Activated T-cell treated with anti-CD3 and anti-CD28 coated beads for 1 hour (primary cell): ENCODE data around the gene TFCP2L1.

Source experiments
- DNase-seq: peaks from one replicate; pipeline ENCODE4 v3.0.0-alpha.2; 2020; ENCODE audit warnings: low read depth

The TFCP2L1 gene

GRCh38 chr2:121196132-121196848 is 88.7 kb downstream of the TFCP2L1 start:
- DNase-seq = no peak

GRCh38 chr2:121195036-121195435 is 90.0 kb downstream of the TFCP2L1 start:
- no peak for DNase-seq

DNA sequence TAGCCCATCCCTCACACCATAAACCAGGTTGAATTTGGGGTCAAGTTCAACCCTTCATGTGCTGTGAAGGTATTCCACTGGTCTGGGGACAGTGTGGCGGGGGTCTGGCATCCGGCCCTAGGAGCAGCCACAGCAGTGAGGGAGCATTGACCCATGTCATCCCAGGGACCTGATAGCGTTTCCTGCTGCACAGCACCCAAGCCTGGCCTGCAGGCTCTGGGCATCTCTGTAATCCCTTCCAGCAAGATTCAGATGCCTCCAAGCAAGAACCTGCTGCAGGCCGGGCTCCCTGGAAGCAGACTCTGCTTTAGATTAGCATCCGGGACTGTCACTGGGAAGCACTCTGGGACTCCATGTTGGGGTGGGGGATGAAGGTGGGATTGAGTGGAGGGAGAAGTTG is 90.4 kb downstream of the TFCP2L1 start:
- DNase-seq = no peak

DNA sequence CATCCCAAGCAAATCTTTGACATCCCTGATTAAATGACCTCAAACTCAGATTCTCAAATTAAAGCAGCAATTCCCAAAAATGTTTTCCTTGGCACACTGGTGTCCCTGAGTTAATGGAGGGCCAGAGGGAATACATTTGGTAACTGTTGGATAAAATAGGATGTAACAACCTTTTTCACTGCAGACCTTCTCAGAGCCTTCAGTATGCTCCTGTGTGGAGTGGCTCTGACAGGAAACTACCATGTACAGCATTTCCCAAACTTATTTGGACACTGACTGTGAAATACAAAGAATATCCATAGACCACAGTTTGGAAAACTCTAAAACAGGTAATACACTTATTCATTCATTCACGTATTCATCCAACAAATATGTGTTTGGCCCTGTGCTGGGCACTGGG is 91.8 kb downstream of the TFCP2L1 start:
- no peak for DNase-seq

- no peak for DNase-seq
Measured at GRCh38 chr2:121192576-121192975, 92.4 kb downstream of the TFCP2L1 start.

DNA sequence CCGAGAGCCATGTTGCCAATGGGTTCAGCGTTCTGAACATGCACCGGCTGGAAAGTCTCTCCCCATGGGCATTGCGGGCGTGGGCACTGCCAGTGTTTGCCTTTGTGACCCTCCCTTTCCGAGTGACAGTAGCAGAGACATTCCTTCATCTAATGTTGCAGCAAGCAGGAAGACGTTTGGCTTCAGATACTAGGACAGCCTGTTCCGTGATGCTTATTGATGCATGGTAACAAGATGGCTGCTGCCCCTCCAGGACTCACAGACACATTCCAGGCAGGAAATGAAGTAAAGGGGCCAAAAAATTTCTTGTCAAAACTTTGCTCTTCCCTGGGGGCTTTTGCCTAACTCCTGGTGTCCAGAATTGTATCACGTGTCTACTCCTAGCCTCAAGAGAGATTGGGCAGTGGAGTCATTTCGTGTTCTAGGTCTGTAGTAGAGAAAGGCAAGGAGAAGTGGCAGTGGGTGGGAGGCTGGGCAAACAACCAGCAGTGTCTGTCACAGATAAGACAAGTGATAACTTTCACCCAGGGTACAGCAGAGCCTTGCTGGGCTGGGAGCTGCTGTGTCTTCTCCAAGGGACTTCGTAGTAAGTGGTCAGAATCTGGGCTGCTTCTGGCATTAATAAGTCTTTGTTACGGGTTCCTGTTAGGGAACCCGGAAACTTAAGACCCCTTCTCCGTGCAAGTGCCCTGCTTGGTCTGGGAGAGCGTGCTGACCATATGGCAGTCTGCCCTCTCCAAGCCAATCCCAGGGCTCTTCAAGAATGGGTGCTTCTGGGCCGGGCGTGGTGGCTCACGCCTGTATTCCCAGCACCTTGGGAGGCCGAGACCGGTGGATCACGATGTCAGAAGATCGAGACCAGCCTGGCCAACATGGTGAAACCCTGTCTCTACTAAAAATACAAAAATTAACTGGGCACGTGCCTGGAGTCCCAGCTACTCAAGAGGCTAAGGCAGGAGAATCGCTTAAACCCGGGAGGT is 93.5 kb downstream of the TFCP2L1 start:
- DNase-seq = no peak

DNA sequence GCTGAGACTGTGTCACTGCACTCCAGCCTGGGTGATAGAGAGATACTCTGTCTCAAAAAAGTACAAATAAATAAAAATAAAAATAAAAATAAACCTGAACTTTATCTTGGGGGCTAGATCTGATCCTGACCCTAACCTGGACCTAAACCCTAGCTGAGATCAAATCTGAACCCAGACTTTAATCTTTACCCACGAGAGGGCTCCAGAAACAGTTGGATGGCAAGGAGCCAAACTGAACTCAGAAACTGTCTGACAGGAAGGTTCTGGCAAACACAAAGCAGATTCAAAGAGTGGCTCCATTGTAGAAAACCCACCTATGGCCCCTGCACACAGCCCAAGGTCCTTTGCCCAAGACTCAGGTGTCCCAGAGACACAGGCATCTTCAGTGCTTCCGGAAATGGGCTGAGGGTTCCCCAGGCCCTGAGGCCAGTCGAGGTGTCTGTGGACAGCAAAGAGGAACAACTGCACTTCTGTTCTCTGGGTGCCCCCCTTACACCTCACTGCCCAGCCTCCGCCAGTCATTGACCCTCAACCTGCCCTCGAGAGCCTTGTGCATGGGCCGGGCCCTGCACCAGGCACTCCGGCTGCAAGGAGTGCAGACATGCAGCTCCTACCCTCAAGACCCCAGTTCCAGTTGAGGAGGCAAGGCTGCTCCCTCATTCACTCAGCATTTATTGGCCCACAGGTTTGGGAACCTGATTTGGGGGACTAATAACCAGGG is 95.2 kb downstream of the TFCP2L1 start:
- no peak for DNase-seq

DNA sequence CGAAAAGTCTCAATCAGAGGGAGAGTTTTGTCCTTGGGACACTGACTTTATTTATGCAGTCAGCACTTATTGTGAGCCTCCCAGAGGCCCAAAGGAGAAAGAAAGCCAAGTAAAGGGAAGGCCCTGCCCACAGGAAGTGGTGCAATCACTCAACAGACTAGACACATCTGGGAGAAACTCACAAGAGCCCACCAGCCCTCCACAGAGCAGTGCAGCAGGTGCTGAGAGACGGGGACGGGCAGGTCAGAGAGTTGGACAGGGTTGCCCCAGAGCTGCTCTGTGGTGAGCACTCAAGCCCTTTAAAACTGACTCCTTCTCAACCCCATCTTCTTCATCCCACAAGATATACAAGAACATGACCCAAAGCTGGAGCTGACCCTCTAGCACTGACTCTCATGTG is 96.0 kb downstream of the TFCP2L1 start:
- no peak for DNase-seq

- DNase-seq = no peak
Measured at GRCh38 chr2:121187982-121188411, 97.0 kb downstream of the TFCP2L1 start.

DNA sequence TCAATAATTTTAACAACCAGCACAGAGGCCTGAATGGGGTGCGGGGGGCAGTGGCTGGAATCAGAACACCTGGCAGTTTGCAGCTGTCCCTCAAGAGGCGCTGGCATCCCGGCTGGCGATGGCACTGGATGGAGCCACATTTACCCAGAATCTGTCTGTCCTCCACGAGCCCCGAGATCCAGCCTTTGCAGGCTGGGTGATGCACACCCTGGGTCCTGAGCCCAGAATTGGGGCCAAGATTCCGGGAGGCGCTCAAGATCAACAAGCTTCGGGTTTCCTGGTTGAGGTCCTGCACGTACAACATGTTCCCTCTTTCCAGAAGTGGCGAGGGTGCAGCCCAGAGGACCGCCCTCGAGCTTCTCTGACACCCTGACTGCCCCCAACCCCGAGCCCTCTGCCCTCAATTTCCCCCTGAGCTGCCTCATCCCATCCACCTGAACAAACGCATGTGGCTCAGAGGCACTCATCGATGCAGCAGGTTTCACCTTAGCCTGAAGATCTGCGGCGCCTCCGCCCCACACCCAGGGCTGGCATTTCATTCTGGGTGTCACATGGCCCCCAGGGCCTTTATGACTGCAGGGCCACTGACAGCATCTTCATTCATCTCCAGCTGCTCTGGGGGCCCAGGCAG is 97.5 kb downstream of the TFCP2L1 start:
- DNase-seq = no peak

GRCh38 chr2:121186261-121186660 is 98.7 kb downstream of the TFCP2L1 start:
- no peak for DNase-seq

DNA sequence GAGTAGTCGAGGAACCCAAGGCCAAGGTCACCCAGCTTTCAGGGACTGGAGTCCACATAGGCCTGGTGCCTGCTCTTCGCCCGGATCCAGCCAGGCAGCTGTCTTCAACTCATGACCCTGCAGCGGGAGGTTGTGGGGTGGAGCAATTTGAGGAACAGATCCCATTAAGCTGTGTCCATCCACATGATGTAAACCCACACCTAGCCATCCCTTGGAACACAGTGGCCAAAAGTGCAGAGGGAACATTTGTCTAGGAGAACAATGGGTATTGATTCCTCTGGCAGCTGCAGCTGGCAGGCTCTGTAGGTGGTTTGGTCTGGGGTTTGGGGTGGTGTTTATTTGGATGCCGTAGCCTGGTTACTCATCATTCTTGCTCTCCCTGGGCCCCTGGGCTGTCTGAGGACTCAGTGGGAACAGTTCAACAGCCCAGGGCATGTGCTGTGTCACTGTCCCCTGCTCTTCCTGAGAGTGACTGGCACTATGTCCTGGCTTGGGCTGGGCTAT is 99.4 kb downstream of the TFCP2L1 start:
- DNase-seq = no peak

DNA sequence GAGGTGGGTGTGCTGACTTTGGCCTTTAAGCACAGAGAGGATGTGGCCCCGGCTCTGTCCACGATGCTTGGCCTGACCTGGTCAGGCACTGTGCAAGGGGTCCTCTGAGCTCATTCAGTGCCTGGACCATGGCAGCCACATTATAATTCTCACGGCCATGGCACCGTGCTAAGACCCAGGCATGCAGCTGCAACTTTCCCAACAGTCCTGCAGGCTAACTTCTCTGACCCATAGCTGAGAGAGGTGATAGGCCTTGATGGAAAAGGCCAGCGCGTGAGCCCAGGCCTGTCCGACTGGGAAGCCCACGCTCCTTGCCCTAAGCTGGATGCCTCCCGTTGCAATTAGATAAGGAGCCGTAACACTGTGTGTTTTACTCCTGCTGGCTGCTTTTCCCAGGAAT is 99.9 kb downstream of the TFCP2L1 start:
- no peak for DNase-seq

- no peak for DNase-seq
Measured at GRCh38 chr2:121184248-121184862, 100.6 kb downstream of the TFCP2L1 start.

- no peak for DNase-seq
Measured at GRCh38 chr2:121182520-121182919, 102.5 kb downstream of the TFCP2L1 start.

- DNase-seq = no peak
Measured at GRCh38 chr2:121179467-121179866, 105.5 kb downstream of the TFCP2L1 start.

DNA sequence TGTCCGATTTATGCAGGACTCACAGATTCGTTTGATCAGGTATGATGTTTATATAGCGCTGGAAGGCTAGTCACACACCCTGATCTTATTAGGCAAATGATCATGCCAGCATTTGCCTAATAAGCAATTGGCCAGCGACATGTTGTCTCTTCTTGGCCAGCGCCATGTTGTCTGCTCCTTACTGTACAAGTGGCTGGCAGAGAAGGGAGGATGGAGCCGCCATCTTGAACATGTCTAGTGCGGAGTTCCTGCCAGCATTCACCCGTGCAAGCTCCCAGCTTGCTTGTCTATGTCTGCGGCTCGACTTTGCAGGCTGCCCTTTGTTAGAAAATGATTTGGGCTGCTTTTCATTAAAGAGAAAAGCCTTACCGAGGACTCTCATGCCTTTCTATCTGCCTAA is 106.3 kb downstream of the TFCP2L1 start:
- no peak for DNase-seq

DNA sequence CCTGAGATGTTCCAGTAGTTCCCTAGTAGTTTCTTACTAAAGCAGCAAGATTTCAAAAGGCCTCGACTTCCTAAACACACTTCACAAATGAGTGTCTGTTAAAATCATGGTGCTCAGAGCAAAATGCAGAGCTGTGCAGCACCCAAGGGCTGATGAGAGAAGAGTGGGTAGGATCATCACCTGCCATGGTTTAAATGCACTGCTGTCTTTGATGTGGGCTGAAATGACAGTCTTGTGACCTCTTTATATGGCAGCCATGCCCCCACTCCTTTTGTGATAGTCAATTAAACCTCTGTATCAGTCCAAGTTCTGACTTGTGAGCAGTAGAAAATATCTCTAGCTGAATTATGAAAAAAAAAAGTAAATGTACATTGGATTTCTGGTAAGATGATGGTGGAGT is 107.1 kb downstream of the TFCP2L1 start:
- no peak for DNase-seq

DNA sequence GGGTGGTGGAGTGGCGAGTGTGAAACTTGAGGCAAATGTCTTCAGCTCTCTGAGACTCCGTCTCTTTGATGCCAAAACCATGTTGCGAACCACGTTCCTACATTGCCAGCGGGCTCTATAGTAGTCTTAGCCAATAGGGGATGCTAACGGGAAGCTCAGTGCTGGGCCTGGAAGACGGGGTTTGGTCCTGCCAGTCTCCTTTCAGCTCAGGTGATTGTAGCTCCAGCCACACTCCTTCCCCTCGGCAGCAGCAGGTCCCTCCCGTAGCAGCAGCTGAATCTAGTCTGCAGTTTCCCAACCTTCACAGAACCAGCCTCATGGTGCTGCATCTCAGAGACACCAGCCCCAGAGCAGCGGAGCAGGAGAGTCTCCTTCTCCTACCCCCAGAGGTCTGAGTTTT is 109.7 kb downstream of the TFCP2L1 start:
- DNase-seq = no peak

- no peak for DNase-seq
Measured at GRCh38 chr2:121173806-121174205, 111.2 kb downstream of the TFCP2L1 start.

DNA sequence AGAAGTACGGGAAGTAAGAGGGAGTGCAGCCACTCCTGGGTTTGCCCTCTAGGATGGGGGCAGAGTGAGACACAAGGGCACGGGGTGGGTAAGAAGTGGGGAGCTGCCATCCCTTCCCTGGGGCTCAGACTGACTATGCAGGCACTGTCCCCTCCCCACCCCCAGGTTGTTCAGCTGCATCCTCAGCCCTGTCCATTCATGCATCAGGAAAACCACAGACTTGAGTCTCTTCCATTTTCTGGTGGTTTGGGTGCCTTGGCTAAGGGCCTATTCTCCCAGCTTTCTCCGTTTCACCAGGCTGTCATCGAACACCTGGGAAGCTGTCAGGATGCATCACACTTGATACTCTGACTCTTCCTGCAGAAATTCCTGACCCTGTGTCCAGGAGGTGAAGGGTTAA is 111.9 kb downstream of the TFCP2L1 start:
- no peak for DNase-seq
